NB4 (cell line): ENCODE results near the gene AMTN.
A peak's percentile ranks its signal among the peaks of the same experiment; 100 is the strongest.

Experiments
- DNase-seq: peaks from one replicate; pipeline ENCODE4 v3.0.0; 2010; ENCODE audit warnings: low read depth
- H3K4me3 ChIP-seq: one replicate; pipeline ENCODE4 v1.5.1; 2011; ENCODE audit warnings: mild to moderate bottlenecking, low read depth, low read length, moderate library complexity
- MYC ChIP-seq: IDR thresholded peaks from 2 replicates; pipeline ENCODE4 v1.6.1; 2011; ENCODE audit warnings: low read depth, low read length
- POLR2A ChIP-seq: IDR thresholded peaks from 2 replicates; pipeline ENCODE4 v1.6.1; 2011; ENCODE audit warnings: mild to moderate bottlenecking; ENCODE audit not compliant: insufficient read length; ENCODE audit errors: extremely low read depth
- TF ChIP-seq, protein P1 (sequence below): IDR thresholded peaks from 2 replicates; pipeline ENCODE4 v1.6.1; 2011; ENCODE audit warnings: low read depth, low read length
- TF ChIP-seq, protein P2 (sequence below): IDR thresholded peaks from one replicate; pipeline ENCODE4 v1.5.1; 2012; ENCODE audit warnings: low read depth, low read length

The AMTN gene

DNA sequence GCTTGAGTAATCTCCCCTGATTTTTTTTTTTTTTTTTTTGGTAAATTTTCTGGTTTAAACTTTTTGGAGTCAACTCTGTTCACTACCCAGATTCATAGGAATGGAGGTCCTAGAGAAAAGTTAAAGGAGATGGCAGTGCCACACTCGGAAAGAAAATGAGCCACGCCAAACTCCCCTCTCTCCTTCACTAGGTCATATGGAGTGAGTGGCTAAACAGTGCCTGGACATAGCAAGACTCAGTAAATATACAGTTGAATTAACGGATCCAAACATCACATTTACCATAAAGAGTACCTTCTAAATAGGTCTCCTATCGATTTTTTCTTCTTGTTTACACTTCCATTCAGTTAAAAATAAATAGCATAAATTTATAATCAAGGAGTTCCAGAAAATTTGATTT, 13.6 kb upstream of the AMTN start:
- H3K4me3 ChIP-seq: no peak overlapping the region
- DNase-seq: no peak
- TF ChIP-seq MYC (no peak), POLR2A (no peak)
- TF ChIP-seq, protein P1, sequence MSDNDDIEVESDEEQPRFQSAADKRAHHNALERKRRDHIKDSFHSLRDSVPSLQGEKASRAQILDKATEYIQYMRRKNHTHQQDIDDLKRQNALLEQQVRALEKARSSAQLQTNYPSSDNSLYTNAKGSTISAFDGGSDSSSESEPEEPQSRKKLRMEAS: no peak
- TF ChIP-seq, protein P2, sequence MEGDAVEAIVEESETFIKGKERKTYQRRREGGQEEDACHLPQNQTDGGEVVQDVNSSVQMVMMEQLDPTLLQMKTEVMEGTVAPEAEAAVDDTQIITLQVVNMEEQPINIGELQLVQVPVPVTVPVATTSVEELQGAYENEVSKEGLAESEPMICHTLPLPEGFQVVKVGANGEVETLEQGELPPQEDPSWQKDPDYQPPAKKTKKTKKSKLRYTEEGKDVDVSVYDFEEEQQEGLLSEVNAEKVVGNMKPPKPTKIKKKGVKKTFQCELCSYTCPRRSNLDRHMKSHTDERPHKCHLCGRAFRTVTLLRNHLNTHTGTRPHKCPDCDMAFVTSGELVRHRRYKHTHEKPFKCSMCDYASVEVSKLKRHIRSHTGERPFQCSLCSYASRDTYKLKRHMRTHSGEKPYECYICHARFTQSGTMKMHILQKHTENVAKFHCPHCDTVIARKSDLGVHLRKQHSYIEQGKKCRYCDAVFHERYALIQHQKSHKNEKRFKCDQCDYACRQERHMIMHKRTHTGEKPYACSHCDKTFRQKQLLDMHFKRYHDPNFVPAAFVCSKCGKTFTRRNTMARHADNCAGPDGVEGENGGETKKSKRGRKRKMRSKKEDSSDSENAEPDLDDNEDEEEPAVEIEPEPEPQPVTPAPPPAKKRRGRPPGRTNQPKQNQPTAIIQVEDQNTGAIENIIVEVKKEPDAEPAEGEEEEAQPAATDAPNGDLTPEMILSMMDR: no peak

DNA sequence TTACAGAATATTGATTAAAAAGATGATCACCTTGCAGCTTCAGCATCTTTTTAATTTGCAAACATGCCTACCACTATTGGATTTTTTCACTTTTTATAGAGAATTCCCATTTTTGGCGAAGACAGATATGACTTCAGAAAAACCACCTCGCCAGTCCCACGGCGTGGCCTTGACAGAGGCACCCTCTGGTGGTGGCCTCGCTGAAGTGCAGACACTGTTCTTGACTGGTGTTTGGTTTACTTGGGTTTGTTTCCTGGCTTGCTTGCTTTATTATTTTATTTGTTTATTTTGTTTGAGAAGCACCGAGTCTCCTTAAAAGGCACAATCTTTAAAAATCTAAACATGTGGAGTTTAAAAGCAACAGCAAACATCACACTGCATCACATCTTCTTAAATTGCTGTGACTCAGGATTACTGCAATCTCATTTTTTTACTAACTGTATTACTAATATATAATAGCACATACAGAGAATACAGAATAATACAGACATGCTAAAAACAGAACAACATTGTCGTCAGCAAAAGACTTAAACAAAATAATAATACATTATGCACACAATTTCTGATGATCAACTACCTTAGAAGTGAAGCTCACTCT, 13.1 kb upstream of the AMTN start:
- H3K4me3 ChIP-seq: no peak overlapping the region
- DNase-seq: peak; percentile 46
- TF ChIP-seq, protein P1: no peak
- no peak for TF ChIP-seq MYC
- no peak for TF ChIP-seq POLR2A
- TF ChIP-seq, protein P2: peak; percentile 95

DNA sequence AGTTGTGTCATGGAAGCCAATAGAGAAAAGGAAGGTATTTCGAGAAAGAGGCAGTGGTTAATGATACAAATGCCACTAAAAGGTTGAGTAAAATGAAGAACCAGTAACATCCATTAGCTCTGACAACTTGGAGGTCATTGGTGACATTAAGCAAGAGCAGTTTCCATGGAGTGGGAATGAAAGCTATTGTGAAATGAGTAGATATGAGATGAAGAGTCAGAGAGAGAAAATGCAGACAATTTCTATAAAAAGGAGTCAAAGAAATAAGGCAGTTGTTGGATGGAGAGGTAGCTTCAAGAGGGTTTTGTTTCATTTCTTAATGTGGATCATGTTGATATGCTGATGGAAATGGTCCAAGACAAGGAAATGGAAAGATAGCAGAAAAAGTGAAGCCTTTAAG, 9.6 kb upstream of the AMTN start:
- H3K4me3 ChIP-seq: no peak overlapping the region
- no peak for TF ChIP-seq POLR2A
- TF ChIP-seq, protein P1: no peak
- TF ChIP-seq, protein P2: no peak
- no peak for TF ChIP-seq MYC
- no peak for DNase-seq

DNA sequence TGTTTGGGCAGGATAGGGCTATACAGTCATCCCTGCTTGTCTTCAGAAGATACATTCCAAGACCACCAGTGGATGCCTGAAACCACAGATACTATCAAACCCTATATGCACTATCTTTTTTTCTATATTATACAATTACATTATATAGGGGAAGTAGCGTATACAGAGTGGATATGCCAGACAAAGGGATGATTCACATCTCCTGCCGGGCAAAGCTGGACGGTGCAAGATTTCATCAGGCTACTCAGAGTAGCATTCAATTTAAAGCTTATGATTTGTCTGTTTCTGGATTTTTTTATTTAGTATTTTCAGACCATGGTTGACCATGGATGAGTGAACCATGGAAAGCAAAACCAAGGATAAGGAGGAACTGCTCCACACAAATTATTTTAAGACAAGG, 7.0 kb upstream of the AMTN start:
- TF ChIP-seq, protein P1: no peak
- no peak for TF ChIP-seq POLR2A
- TF ChIP-seq, protein P2: no peak
- no peak for TF ChIP-seq MYC
- no peak overlapping the region for H3K4me3 ChIP-seq
- no peak for DNase-seq

DNA sequence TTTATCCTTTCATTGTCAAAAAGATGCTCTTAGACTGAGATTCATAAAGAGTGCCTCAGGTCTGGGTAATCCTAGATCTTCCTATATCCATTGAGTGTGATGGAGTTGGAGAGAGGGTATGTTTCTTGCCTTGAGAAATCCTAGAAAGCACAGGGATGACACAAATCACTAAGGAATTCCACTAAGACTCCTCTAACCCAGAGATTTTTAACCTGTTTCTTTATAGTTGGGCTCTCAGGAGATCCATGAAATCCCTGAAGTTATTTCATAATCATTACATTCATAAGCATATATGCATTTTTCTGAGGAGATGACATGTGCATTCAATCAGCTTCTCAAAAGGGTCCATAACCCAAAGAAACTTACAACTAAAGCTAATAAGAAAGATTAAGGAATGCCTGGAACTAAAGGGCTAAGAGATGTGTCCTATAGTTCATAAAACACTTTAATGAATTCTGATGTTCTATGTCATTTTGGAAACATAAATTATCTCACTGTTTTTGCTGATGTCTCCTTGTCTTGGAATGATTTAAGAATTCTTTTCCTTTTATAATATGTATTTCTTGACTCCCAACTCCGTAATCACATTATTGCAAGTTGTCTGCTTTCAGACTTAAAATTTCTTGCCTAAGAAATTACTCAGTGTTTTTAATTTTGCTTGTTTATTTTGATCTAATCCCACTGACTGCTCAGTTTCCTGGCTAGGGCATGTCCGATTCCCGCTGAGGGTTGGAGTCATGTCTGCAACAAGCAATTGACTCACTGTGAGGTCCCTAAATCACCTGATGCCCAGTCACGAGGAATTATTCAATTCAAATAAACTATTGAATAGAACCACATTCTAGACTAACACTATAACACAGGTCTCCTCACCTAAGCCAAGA, 2.8 kb upstream of the AMTN start:
- no peak for DNase-seq
- no peak for TF ChIP-seq MYC
- H3K4me3 ChIP-seq: no peak overlapping the region

DNA sequence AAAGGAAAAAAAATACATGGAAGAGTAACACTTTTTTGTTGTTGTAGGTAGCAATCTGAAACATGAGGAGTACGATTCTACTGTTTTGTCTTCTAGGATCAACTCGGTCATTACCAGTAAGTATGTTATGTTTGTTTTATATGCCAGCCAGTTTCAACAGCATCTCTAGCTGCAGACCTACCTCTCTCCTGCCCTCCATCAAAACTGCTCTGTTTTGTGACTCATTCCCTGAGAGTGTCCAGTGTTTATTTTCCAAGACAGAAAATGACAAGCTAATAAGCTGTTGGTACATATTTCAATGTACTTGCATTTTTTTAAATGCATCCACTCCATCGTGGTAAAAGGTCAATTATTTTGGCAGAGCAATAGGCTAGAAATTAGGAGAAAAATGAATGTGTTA, 347 bp downstream of the AMTN start:
- H3K4me3 ChIP-seq: no peak overlapping the region
- no peak for TF ChIP-seq MYC
- TF ChIP-seq, protein P1: no peak
- no peak for TF ChIP-seq POLR2A

DNA sequence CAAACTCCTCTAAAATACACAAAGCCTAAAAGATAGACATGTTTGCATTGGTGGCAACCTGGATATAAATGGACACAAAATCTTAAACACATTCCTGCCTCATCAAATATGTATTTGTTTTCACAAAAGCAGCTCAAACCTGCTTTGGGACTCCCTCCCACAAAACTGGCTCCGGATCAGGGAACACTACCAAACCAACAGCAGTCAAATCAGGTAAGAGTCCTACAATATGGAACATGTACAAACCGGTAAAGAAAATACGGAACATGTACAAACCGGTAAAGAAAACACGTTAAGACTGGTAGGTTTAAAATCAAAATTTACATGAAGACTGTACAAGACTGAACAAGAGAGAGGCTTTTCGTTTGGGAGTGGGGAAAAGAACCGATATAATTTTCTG, 4.3 kb downstream of the AMTN start:
- no peak for TF ChIP-seq POLR2A
- no peak for TF ChIP-seq MYC
- TF ChIP-seq, protein P1: no peak
- TF ChIP-seq, protein P2: no peak
- no peak for DNase-seq
- no peak overlapping the region for H3K4me3 ChIP-seq

More for the DNA sequence above, 347 bp downstream of the AMTN start:
- DNase-seq: no peak
